ENCODE measurements around the gene COL1A1. TPM values are rescaled to one million over a fixed set of nuclear protein-coding genes. Genes with fewer than 3 reads are reported as not detected.

Gene COL1A1
- total RNA-seq, 1 donor from 2014 or later, result 1.1 TPM

DNA sequence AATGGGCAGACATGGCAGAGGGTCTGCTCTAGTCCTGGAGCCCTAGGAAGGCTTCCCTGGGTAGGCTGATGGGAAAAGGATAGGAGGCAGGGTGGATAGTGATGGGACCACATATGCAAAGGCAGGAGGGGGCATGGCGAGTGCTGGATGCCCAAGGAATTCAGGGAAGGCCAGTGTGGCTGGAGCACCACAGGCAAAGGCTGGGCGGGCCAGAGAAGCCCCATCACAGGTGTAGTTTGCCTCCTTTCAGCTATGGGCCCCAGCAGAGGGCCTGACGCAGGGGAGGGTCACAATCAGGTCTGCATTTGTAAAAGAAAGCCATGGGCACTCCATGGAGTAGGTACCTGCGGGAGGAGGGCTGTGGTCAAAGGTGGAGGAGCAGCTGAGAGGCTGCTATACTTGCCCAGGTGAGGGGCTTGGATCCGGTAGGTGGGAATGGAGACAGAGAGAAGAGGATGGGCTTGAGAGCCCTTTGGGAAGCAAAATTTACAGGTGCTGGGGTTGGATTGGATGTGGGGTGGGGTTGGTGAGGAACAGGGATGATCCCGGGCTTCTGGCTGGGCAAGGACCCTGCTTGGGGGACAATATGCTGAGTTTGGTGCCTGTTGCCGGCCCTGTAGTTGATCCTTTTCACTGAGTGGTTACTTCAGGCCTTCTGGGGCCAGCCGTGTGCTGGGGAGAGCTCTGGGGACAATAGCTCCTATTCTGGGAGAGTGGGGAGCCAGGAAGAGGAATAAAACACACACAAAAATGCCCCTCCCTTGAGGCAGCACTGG, 6.5 kb upstream of the COL1A1 start:
- Mint-ChIP-seq H3K4me3 (no peak overlapping the region), H3K27me3 (ENCODE audit: insufficient read depth, low read depth) (peaks cover 8% of the 10 kb centered on the region), H3K4me1 (peaks cover 76% of the 10 kb centered on the region), H3K36me3 (no peaks in the 10 kb centered on the region), H3K9me3 (no peaks in the 10 kb centered on the region), H3K27ac (no peak overlapping the region)
- no peaks in the 10 kb centered on the region for H3K9me3 ChIP-seq (ENCODE audit: low read depth)
- H2AFZ ChIP-seq (replicated peaks), result no peak overlapping the region
- TF ChIP-seq EZH2phosphoT487 (IDR thresholded peaks at IDR 0.05) (no peak), EZH2 (IDR thresholded peaks at IDR 0.05) (no peak)
- TF ChIP-seq, protein P1, sequence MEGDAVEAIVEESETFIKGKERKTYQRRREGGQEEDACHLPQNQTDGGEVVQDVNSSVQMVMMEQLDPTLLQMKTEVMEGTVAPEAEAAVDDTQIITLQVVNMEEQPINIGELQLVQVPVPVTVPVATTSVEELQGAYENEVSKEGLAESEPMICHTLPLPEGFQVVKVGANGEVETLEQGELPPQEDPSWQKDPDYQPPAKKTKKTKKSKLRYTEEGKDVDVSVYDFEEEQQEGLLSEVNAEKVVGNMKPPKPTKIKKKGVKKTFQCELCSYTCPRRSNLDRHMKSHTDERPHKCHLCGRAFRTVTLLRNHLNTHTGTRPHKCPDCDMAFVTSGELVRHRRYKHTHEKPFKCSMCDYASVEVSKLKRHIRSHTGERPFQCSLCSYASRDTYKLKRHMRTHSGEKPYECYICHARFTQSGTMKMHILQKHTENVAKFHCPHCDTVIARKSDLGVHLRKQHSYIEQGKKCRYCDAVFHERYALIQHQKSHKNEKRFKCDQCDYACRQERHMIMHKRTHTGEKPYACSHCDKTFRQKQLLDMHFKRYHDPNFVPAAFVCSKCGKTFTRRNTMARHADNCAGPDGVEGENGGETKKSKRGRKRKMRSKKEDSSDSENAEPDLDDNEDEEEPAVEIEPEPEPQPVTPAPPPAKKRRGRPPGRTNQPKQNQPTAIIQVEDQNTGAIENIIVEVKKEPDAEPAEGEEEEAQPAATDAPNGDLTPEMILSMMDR (IDR thresholded peaks at IDR 0.05), result no peak
- H3K9ac ChIP-seq, result no peak overlapping the region
- peaks cover 23% of the 10 kb centered on the region for H3K27me3 ChIP-seq
- H3F3A ChIP-seq (ENCODE audit: low read depth), result peaks cover 21% of the 10 kb centered on the region
- no peak for DNase-seq (ENCODE audit: low spot score)
- no peaks in the 10 kb centered on the region for H3K79me2 ChIP-seq (ENCODE audit: low read depth)
- no peaks in the 10 kb centered on the region for H4K20me1 ChIP-seq (ENCODE audit: low read depth)
- H3K4me2 ChIP-seq, result peak overlapping the region; percentile 73
- peaks cover 46% of the 10 kb centered on the region for H3K4me1 ChIP-seq
- H3K27ac ChIP-seq, result no peak overlapping the region
- no peak overlapping the region for H3K4me3 ChIP-seq
- H3K36me3 ChIP-seq, result no peaks in the 10 kb centered on the region

DNA sequence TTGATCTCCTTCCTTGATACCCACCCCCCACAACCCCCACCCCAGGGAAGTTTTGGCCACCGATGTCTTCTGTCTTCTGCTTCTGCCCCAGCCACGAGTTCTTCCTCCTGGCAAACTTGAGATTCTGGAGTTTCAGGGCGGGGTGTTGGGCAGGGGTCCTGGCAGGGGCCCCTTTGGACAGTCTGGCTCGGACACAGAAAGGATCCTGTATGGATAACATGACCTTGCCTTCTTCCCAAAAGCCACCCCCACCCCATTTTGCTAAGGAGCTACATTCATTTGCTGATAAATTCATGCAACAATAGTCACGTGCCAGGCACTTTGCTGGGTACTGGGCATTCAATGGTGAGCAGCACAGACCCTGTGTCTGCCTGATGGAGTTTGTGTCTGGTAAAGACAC, 5.9 kb upstream of the COL1A1 start:
- Histone ChIP-seq H3K36me3 (no peaks in the 10 kb centered on the region), H3K79me2 (ENCODE audit: low read depth) (no peaks in the 10 kb centered on the region), H3K9me3 (ENCODE audit: low read depth) (no peaks in the 10 kb centered on the region), H3K4me1 (peaks cover 42% of the 10 kb centered on the region), H3K27me3 (peaks cover 29% of the 10 kb centered on the region), H3K4me2 (peak overlapping the region; percentile 73), H3K4me3 (no peak overlapping the region), H3K9ac (no peak overlapping the region), H4K20me1 (ENCODE audit: low read depth) (no peaks in the 10 kb centered on the region), H3F3A (ENCODE audit: low read depth) (peaks cover 21% of the 10 kb centered on the region), H3K27ac (no peak overlapping the region), H2AFZ (replicated peaks) (no peak overlapping the region)
- H3K9me3 Mint-ChIP-seq, result no peaks in the 10 kb centered on the region
- no peak overlapping the region for H3K27ac Mint-ChIP-seq
- H3K27me3 Mint-ChIP-seq (ENCODE audit: insufficient read depth, low read depth), result peaks cover 9% of the 10 kb centered on the region
- TF ChIP-seq EZH2phosphoT487 (IDR thresholded peaks at IDR 0.05), result no peak
- no peak for TF ChIP-seq EZH2 (IDR thresholded peaks at IDR 0.05)
- TF ChIP-seq, protein P1 (IDR thresholded peaks at IDR 0.05), result no peak
- H3K4me1 Mint-ChIP-seq, result peaks cover 74% of the 10 kb centered on the region
- no peaks in the 10 kb centered on the region for H3K36me3 Mint-ChIP-seq
- no peak overlapping the region for H3K4me3 Mint-ChIP-seq
- DNase-seq (ENCODE audit: low spot score), result no peak

GRCh38 chr17:50206604-50207293, 5.3 kb upstream of the COL1A1 start:
- Histone ChIP-seq H3K27me3 (peaks cover 35% of the 10 kb centered on the region), H3K4me3 (peak overlapping the region; percentile 22), H3K36me3 (no peaks in the 10 kb centered on the region), H3K27ac (no peak overlapping the region), H3K9me3 (ENCODE audit: low read depth) (no peaks in the 10 kb centered on the region), H4K20me1 (ENCODE audit: low read depth) (no peaks in the 10 kb centered on the region), H3K9ac (no peak overlapping the region), H3K79me2 (ENCODE audit: low read depth) (no peaks in the 10 kb centered on the region), H3F3A (ENCODE audit: low read depth) (peaks cover 21% of the 10 kb centered on the region), H2AFZ (replicated peaks) (peak overlapping the region; percentile 88), H3K4me1 (peaks cover 42% of the 10 kb centered on the region), H3K4me2 (peak overlapping the region; percentile 73)
- H3K4me1 Mint-ChIP-seq, result peaks cover 72% of the 10 kb centered on the region
- H3K27me3 Mint-ChIP-seq (ENCODE audit: insufficient read depth, low read depth), result peaks cover 7% of the 10 kb centered on the region
- no peak overlapping the region for H3K27ac Mint-ChIP-seq
- no peaks in the 10 kb centered on the region for H3K36me3 Mint-ChIP-seq
- DNase-seq (ENCODE audit: low spot score), result peak; percentile 85
- peak overlapping the region; percentile 51 for H3K4me3 Mint-ChIP-seq
- TF ChIP-seq EZH2 (IDR thresholded peaks at IDR 0.05) (peak; percentile 39), EZH2phosphoT487 (IDR thresholded peaks at IDR 0.05) (no peak)
- TF ChIP-seq, protein P1 (IDR thresholded peaks at IDR 0.05), result no peak
- H3K9me3 Mint-ChIP-seq, result no peaks in the 10 kb centered on the region

All from neural progenitor cell (in vitro differentiated cells).